ENCODE measurements around the gene WBP4.
"Not testable (repeated sequence)": the region's sequence is repeated elsewhere in the genome, so short reads cannot be mapped to it uniquely, and the experiment has no call there.

WBP4 gene

GRCh38 chr13:41042419-41042818 lies 18.9 kb upstream of the WBP4 start:
- DNase-seq (ENCODE audit: low read depth in 2 of 3, low spot score in 1 of 3), result not testable (repeated sequence)

- no peak for DNase-seq (ENCODE audit: low read depth in 2 of 3, low spot score in 1 of 3)
Measured at GRCh38 chr13:41048640-41049039, 12.7 kb upstream of the WBP4 start.

- DNase-seq (ENCODE audit: low read depth in 2 of 3, low spot score in 1 of 3), result no peak
Measured at GRCh38 chr13:41049480-41050440, 11.5 kb upstream of the WBP4 start.

GRCh38 chr13:41052441-41052840 lies 8.9 kb upstream of the WBP4 start:
- no peak for DNase-seq (ENCODE audit: low read depth in 2 of 3, low spot score in 1 of 3)

GRCh38 chr13:41053384-41053826 lies 7.9 kb upstream of the WBP4 start:
- no peak for DNase-seq (ENCODE audit: low read depth in 2 of 3, low spot score in 1 of 3)

- peak in 1 of 3 donors; percentile 55 for DNase-seq (ENCODE audit: low read depth in 2 of 3, low spot score in 1 of 3)
Measured at GRCh38 chr13:41054212-41054877, 7.0 kb upstream of the WBP4 start.

GRCh38 chr13:41054919-41055619 lies 6.2 kb upstream of the WBP4 start:
- DNase-seq (ENCODE audit: low read depth in 2 of 3, low spot score in 1 of 3), result no peak

GRCh38 chr13:41056194-41056593 lies 5.1 kb upstream of the WBP4 start:
- no peak for DNase-seq (ENCODE audit: low read depth in 2 of 3, low spot score in 1 of 3)

GRCh38 chr13:41056826-41057711 lies 4.2 kb upstream of the WBP4 start:
- DNase-seq (ENCODE audit: low read depth in 2 of 3, low spot score in 1 of 3), result no peak

GRCh38 chr13:41058295-41059070 lies 2.8 kb upstream of the WBP4 start:
- no peak for DNase-seq (ENCODE audit: low read depth in 2 of 3, low spot score in 1 of 3)

GRCh38 chr13:41059456-41060081 lies 1.7 kb upstream of the WBP4 start:
- DNase-seq (ENCODE audit: low read depth in 2 of 3, low spot score in 1 of 3), result no peak

GRCh38 chr13:41060082-41060723 lies 1.1 kb upstream of the WBP4 start:
- peak; percentile 59 to 77 (median 72) for DNase-seq (ENCODE audit: low read depth in 2 of 3, low spot score in 1 of 3)

- DNase-seq (ENCODE audit: low read depth in 2 of 3, low spot score in 1 of 3), result peak; percentile 81 to 87 (median 83)
Measured at GRCh38 chr13:41060724-41061074, 610 bp upstream of the WBP4 start.

- DNase-seq (ENCODE audit: low read depth in 2 of 3, low spot score in 1 of 3), result no peak
Measured at GRCh38 chr13:41061914-41062837, 867 bp downstream of the WBP4 start.

- no peak for DNase-seq (ENCODE audit: low read depth in 2 of 3, low spot score in 1 of 3)
Measured at GRCh38 chr13:41064493-41064892, 3.2 kb downstream of the WBP4 start.

- DNase-seq (ENCODE audit: low read depth in 2 of 3, low spot score in 1 of 3), result no peak
Measured at GRCh38 chr13:41065078-41065477, 3.8 kb downstream of the WBP4 start.

- DNase-seq (ENCODE audit: low read depth in 2 of 3, low spot score in 1 of 3), result no peak
Measured at GRCh38 chr13:41074523-41074922, 13.2 kb downstream of the WBP4 start.

GRCh38 chr13:41075034-41075433 lies 13.7 kb downstream of the WBP4 start:
- peak in 1 of 3 donors; percentile 27 for DNase-seq (ENCODE audit: low read depth in 2 of 3, low spot score in 1 of 3)

Measured in stimulated activated CD4-positive, alpha-beta T cell treated with anti-CD3 and anti-CD28 coated beads, Interleukin-12 subunit alpha, Interleukin-12 subunit beta, amount 100 ng/mL, for 48 hours (primary cell).